Naive thymus-derived CD8-positive, alpha-beta T cell (primary cell): ENCODE results near the gene CABP2. TPM values are rescaled to one million over a fixed set of nuclear protein-coding genes. Genes with fewer than 3 reads are reported as not detected.
A peak's percentile ranks its signal among the peaks of the same experiment; 100 is the strongest.
"Not testable (repeated sequence)": the region's sequence is repeated elsewhere in the genome, so short reads cannot be mapped to it uniquely, and the experiment has no call there.

Source experiments
- ATAC-seq, 2 donors: fragments of 150-1000 bp; cut with Tn5 transposase in 1 of 2; sonication (Bioruptor Pico), chemical (Tn5 transposase) in 1 of 2; 1 replicate in 1 of 2; 2 replicates in 1 of 2; pipeline ENCODE4 v1.10.0; 2021; ENCODE audit warnings: mild to moderate bottlenecking in 2 of 2, moderate library complexity in 2 of 2
- POLR2A ChIA-PET: fragments of 350-600 bp; sonication (Branson Sonifier 250); formaldehyde crosslinking; loops from one replicate; lab custom pipeline; 2021; ENCODE audit warnings: antibody characterized with exemption; lab: Charles Lee
- DNase-seq, 10 donors: peaks; one replicate each; pipeline versions ENCODE4 v3.0.0 to v3.0.0-alpha.2; 2020 to 2022
- H3K27ac Mint-ChIP-seq, 10 donors: one replicate each; pipeline ENCODE4 v1.8.0; 2020 to 2022; ENCODE audit warnings: mild to moderate bottlenecking in 10 of 10, mixed read lengths in 10 of 10, moderate library complexity in 4 of 10, inconsistent platforms in 1 of 10
- H3K27me3 Mint-ChIP-seq, 5 donors: one replicate each; pipeline ENCODE4 v1.8.0; 2021 to 2022; ENCODE audit warnings: mixed read lengths in 5 of 5
- H3K36me3 Mint-ChIP-seq, 3 donors: one replicate each; pipeline ENCODE4 v1.8.0; 2020 to 2022; ENCODE audit warnings: mixed read lengths in 3 of 3, mild to moderate bottlenecking in 2 of 3, inconsistent platforms in 1 of 3
- H3K4me1 Mint-ChIP-seq, 4 donors: one replicate each; pipeline ENCODE4 v1.8.0; 2021 to 2022; ENCODE audit warnings: mixed read lengths in 4 of 4
- H3K4me3 Mint-ChIP-seq, 10 donors: one replicate each; pipeline ENCODE4 v1.8.0; 2020 to 2022; ENCODE audit warnings: mild to moderate bottlenecking in 10 of 10, mixed read lengths in 10 of 10, moderate library complexity in 6 of 10, inconsistent platforms in 1 of 10
- H3K9me3 Mint-ChIP-seq, 9 donors: one replicate each; pipeline ENCODE4 v1.8.0; 2020 to 2022; ENCODE audit warnings: mixed read lengths in 9 of 9, mild to moderate bottlenecking in 3 of 9, inconsistent platforms in 1 of 9, moderate library complexity in 1 of 9
- polyA plus RNA-seq, 3 donors: library from polyadenylated mRNA; unstranded; fragments of 300-500 nt; fragmentation: Illumina TruSeq; gene quantifications; one replicate each; pipeline ENCODE4 v1.2.3, GENCODE V29; 2021
- total RNA-seq, 8 experiments: library from RNA in 2 of 8; stranded (reverse) in 2 of 8; gene quantifications; one replicate each; pipeline ENCODE4 v1.2.3 and lab custom pipeline; 2021 to 2026

CABP2 gene
- total and polyA plus RNA-seq, 5 experiments from 2014 or later: not detected

DNA sequence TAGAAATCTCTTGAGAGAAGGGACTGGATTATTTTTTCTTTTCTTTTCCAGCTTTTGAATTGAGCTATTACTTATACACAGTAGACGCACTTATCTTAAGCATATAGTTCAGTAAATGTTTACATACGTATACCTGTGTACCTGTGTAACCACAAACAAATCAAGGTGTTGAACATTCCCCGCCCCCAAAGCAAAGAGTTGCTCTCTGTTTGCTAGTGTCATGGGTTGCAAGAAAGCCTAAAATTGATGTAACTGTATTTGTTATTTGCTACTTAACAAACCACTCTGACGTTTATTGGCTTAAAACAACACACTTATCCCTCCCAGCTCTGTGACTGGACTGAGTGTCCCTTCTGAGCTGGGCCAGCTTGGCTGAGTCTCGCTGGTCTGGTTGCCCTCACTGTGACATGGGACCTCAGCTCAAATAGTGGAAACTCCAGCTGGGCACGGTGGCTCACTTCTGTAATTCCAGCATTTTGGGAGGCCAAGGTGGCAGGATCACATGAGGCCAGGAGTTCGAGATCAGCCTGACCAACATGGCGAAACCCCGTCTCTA, 25.4 kb upstream of the CABP2 start:
- DNase-seq (no peak), ATAC-seq (no peak)
- no peaks in the 10 kb centered on the region for H3K36me3 Mint-ChIP-seq
- POLR2A ChIA-PET: interaction anchor here (0.6 kb wide), 1 partner anchor 241 kb away, joined by 3 read pairs; no protein-coding TSS in a partner anchor
- peaks cover 0 to 10% (median 0%) of the 10 kb centered on the region in 9 donors for H3K9me3 Mint-ChIP-seq
- no peak overlapping the region for H3K27ac Mint-ChIP-seq
- peaks cover 0 to 2% (median 0%) of the 10 kb centered on the region in 5 donors for H3K27me3 Mint-ChIP-seq
- no peaks in the 10 kb centered on the region for H3K4me1 Mint-ChIP-seq
- no peak overlapping the region for H3K4me3 Mint-ChIP-seq

DNA sequence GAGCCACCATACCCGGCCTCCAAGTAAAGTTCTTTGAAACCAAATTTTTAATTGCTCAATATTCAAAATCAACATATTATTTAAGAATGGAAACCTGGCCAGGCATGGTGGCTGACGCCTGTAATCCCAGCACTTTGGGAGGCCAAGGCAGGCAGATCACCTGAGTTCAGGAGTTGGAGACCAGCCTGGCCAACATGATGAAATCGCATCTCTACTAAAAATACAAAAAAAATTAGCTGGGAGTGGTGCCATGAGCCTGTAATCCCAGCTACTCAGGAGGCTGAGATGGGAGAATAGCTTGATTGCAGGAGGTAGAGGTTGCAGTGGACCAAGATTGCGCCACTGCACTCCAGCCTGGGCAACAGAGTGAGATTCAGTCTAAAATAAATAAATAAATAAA, 24.9 kb upstream of the CABP2 start:
- POLR2A ChIA-PET, ATAC-seq, H3K27me3 Mint-ChIP-seq, H3K27ac Mint-ChIP-seq, H3K4me1 Mint-ChIP-seq, H3K36me3 Mint-ChIP-seq, DNase-seq, H3K4me3 Mint-ChIP-seq: not testable (repeated sequence)
- H3K9me3 Mint-ChIP-seq: peaks cover 0 to 10% (median 0%) of the 10 kb centered on the region in 9 donors

DNA sequence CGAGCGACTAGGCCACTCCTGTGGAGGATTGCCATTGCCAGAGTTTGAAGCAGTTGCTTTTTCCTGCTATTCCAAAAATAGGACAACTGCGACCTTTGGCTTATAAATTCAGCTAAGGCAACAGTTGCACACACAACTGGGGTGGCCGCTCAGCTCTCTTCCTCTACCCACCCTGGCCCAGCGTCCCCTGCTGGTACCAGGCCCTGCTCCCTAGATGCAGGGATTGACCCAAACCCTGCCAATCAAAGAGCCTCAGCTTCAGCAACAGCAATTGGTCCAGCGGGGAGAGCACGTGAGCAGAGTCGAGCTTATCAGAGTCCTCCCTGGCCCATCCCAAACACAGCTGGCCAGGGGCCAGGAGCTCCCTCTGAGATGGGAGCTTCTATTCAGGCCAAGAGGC, 22.0 kb upstream of the CABP2 start:
- H3K4me1 Mint-ChIP-seq: no peaks in the 10 kb centered on the region

DNA sequence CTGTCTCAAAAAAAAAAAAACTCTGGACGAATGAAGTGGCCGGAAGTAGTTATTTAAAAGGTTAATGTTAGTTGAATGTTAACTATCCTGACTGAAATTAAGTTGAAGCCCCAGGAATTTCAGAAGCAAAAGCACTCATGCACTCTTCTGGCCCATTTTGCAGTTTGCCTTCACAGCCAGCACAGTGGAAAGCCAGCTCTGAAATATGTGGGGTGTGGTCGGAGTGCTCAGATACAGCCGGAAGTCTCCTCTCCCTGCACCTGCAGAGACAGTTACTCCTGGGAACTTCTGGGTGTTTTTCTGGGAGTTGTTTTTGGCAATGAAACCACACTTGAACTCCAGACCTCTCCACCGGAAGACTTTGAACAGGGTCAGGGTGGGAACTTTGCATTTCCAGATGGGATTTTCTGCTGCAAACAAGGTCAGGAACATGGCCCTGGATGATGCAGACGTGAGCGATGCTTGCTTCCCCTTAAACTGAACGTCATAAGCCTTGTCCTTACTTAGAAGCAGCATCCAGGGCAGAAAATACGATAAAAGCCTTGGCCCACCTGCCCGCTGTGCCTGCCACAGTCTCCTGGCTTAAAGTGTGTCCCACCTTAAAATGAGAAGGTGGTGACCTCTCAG, 21.5 kb upstream of the CABP2 start:
- ATAC-seq (no peak), DNase-seq (no peak)
- Mint-ChIP-seq H3K4me3 (no peak overlapping the region), H3K36me3 (no peaks in the 10 kb centered on the region), H3K27me3 (peaks cover 0 to 3% (median 0%) of the 10 kb centered on the region in 5 donors), H3K4me1 (no peaks in the 10 kb centered on the region), H3K9me3 (no peaks in the 10 kb centered on the region), H3K27ac (no peak overlapping the region)
- POLR2A ChIA-PET: interaction anchor here (0.6 kb wide), 1 partner anchor 265 kb away, joined by 3 read pairs; no protein-coding TSS in a partner anchor

More for the DNA sequence above, 22.0 kb upstream of the CABP2 start:
- no peaks in the 10 kb centered on the region for H3K36me3 Mint-ChIP-seq
- POLR2A ChIA-PET: interaction anchor here (0.6 kb wide), 1 partner anchor 266 kb away, joined by 3 read pairs; no protein-coding TSS in a partner anchor
- H3K9me3 Mint-ChIP-seq: peaks cover 0 to 2% (median 0%) of the 10 kb centered on the region in 9 donors
- H3K27me3 Mint-ChIP-seq: peaks cover 0 to 2% (median 0%) of the 10 kb centered on the region in 5 donors
- DNase-seq (no peak), ATAC-seq (no peak)
- no peak overlapping the region for H3K27ac Mint-ChIP-seq
- H3K4me3 Mint-ChIP-seq: no peak overlapping the region

DNA sequence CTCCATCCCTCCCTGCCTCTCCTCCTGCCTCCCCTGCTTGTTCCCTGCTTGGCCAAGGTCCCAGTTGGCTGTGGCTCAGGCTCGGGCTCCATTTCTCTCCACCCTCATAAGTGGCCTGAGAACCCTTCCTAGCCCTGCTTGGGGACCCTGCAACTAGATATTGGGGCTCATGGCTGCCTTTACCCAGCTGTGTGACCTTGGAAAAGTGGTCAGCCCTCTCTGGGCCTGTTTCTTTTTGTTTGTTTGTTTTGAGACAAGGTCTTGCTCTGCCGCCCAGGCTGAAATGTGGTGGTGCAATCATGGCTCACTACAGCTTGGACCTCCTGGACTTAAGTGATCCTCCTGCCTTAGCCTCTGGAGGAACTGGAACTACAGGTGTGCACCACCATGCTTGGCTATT, 20.3 kb upstream of the CABP2 start:
- Mint-ChIP-seq H3K9me3 (no peaks in the 10 kb centered on the region), H3K27me3 (peaks cover 0 to 3% (median 0%) of the 10 kb centered on the region in 5 donors), H3K27ac (peak overlapping the region in 1 of 10 donors; percentile 34), H3K4me3 (no peak overlapping the region), H3K4me1 (no peaks in the 10 kb centered on the region), H3K36me3 (no peaks in the 10 kb centered on the region)
- ATAC-seq: no peak
- POLR2A ChIA-PET: no interaction called here
- DNase-seq: no peak

DNA sequence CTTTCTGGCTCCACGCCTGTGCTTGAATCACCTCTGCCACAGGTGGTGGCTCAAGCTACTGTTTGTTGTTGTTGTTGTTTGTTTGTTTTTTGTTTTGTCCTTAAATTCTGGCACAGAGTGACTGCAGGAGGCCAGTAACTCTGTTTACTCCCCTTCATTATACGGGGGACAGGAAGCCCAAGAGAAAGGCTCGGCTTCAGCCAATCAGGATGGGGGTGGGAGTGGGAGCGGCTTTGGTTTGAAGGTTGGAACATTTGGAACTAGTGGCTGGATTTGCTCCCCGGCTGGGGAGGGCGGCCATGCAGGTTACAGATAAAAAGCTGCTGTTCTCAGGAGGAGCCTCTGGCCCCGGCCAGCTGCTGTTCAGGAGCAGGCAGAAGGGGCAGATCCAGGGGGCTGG, 19.7 kb upstream of the CABP2 start:
- Mint-ChIP-seq H3K27me3 (peaks cover 0 to 3% (median 2%) of the 10 kb centered on the region in 5 donors), H3K36me3 (no peaks in the 10 kb centered on the region), H3K9me3 (no peaks in the 10 kb centered on the region), H3K27ac (no peak overlapping the region), H3K4me3 (no peak overlapping the region), H3K4me1 (no peaks in the 10 kb centered on the region)
- ATAC-seq: no peak
- DNase-seq: no peak
- POLR2A ChIA-PET: no interaction called here

DNA sequence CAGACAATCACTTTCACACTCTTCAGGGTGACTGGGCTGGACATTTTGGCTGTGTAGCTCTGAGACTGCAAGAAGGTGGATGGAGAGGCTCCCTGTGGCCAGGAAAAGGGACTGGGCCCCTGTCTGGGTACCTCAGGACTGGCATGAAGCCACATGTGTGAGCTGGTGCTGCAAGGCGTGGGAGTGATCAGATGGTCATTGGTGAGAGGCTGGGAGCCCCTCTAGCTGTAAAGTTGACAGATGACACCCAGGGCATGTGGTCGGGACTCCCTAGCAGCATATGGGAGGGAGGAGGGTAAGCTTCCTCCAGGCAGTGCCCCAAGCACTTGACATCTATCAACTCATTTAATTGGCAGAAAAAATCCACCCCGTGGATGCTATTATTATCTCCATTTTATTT, 18.9 kb upstream of the CABP2 start:
- H3K27ac Mint-ChIP-seq: no peak overlapping the region
- no peaks in the 10 kb centered on the region for H3K9me3 Mint-ChIP-seq
- H3K4me1 Mint-ChIP-seq: no peaks in the 10 kb centered on the region
- H3K4me3 Mint-ChIP-seq: no peak overlapping the region
- ATAC-seq (no peak), DNase-seq (no peak)
- POLR2A ChIA-PET: no interaction called here
- no peaks in the 10 kb centered on the region for H3K36me3 Mint-ChIP-seq
- peaks cover 0 to 3% (median 2%) of the 10 kb centered on the region in 5 donors for H3K27me3 Mint-ChIP-seq

DNA sequence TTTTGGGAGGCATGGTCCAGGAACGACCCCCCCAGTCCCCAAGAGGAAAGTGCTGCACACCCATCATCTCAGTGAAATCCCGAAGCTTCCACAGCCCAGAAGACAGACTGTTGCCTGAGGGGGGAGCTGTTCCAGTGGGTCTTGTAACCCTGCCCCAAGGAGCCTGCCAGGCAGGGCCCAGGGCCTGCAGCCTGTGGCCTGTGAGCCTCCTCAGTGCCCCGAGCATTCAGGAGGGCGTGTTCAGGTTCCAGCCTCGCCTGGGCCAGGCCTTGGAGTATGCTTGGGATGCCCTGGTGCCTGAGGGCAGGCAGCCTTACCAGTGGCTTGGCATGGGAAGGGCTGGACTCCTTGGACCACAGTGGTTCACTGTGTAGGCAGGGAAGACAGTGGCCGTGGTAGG, 18.0 kb upstream of the CABP2 start:
- POLR2A ChIA-PET: no interaction called here
- no peak for DNase-seq
- H3K4me1 Mint-ChIP-seq: no peaks in the 10 kb centered on the region
- H3K36me3 Mint-ChIP-seq: no peaks in the 10 kb centered on the region
- no peak for ATAC-seq
- no peak overlapping the region for H3K4me3 Mint-ChIP-seq
- peaks cover 0 to 3% (median 0%) of the 10 kb centered on the region in 5 donors for H3K27me3 Mint-ChIP-seq
- H3K9me3 Mint-ChIP-seq: peaks cover 0 to 1% (median 0%) of the 10 kb centered on the region in 9 donors
- H3K27ac Mint-ChIP-seq: peak overlapping the region in 1 of 10 donors; percentile 87

DNA sequence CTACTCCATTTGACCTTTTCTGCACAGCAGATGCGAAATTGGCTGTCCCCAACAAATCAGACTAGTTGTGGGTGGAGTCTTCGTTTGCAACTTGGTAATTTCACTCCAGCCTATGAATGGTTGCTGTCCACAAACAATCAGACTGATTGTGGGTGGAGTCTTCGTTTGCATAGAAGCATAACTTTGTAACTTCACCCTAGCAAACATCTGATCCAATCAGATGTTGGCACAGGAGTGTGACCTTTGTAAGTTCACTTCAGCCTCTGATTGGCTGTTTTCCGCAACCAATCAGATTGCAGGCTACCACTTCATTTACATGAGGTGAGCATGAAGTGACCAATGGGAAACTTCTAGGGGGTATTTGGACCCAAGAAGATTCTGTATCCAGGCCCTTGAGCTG, 16.3 kb upstream of the CABP2 start:
- no peaks in the 10 kb centered on the region for H3K4me1 Mint-ChIP-seq

DNA sequence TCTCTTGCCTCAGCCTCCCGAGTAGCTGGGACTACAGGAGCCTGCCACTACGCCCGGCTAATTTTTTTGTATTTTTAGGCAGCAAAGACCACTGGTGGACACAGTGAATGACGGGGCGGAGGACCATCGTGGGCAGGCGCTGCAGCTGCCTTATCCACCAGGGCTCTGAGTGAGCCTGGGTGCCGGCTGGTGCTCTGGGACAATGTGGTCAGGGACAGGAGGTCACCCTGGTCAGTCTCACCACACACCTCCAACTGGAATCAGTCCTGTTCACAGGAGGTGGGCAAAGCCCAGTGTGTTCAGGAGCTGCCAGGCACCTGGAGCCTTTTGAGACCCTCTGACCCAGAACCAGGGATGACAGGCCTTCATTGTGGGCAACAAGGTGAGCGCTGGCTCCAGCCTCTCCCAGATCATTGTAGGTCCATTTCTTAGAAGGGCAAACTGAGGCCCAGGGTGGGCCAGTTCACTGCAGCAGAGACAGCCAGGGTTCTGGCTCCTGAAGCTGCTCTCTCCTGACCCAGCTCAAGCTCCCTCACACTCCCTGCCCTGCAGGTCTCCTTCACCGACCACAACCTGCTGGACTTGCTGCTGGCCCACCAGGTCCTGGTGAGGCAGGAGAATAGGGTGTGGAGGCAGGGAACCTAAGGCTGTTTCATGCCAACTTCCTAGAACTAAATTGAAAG, 15.7 kb upstream of the CABP2 start:
- H3K27ac Mint-ChIP-seq: no peak overlapping the region
- peaks cover 0 to 3% (median 0%) of the 10 kb centered on the region in 5 donors for H3K27me3 Mint-ChIP-seq
- peaks cover 0 to 8% (median 3%) of the 10 kb centered on the region in 3 donors for H3K36me3 Mint-ChIP-seq
- peaks cover 0 to 9% (median 3%) of the 10 kb centered on the region in 9 donors for H3K9me3 Mint-ChIP-seq
- POLR2A ChIA-PET: interaction anchor here (0.7 kb wide), 1 partner anchor 71 kb away, joined by 3 read pairs; no protein-coding TSS in a partner anchor
- H3K4me1 Mint-ChIP-seq: no peaks in the 10 kb centered on the region
- DNase-seq (no peak), ATAC-seq (no peak)
- no peak overlapping the region for H3K4me3 Mint-ChIP-seq

More for the DNA sequence above, 16.3 kb upstream of the CABP2 start:
- Mint-ChIP-seq H3K27ac (no peak overlapping the region), H3K36me3 (peaks cover 0 to 2% (median 2%) of the 10 kb centered on the region in 3 donors), H3K27me3 (peaks cover 0 to 3% (median 0%) of the 10 kb centered on the region in 5 donors), H3K4me3 (no peak overlapping the region), H3K9me3 (peaks cover 0 to 5% (median 1%) of the 10 kb centered on the region in 9 donors)
- POLR2A ChIA-PET: no interaction called here
- DNase-seq (no peak), ATAC-seq (no peak)

DNA sequence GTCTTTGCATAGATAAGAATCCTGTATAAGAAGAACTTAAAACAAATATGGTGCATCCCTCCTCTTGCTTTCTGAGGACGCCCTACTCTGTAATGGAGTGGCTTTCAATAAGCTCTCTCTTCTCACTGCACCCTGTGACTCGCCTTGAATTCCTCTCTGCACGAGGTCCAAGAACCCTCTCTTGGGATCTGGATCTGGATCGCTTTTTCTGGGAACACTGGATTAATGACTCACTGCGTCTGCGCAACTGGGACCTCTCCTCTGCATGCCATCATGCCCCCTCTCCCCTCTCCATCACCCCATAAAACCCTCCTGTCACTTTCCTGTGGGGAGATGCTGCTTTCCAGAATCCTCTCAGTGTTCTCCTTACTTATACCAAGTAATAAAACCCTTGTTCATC, 15.1 kb upstream of the CABP2 start:
- H3K27ac Mint-ChIP-seq: no peak overlapping the region
- peaks cover 0 to 14% (median 7%) of the 10 kb centered on the region in 9 donors for H3K9me3 Mint-ChIP-seq
- no peak overlapping the region for H3K4me3 Mint-ChIP-seq
- H3K4me1 Mint-ChIP-seq: no peaks in the 10 kb centered on the region
- peaks cover 0 to 11% (median 3%) of the 10 kb centered on the region in 3 donors for H3K36me3 Mint-ChIP-seq
- no peak for DNase-seq
- no peak for ATAC-seq
- POLR2A ChIA-PET: interaction anchor here (0.7 kb wide), 1 partner anchor 70 kb away, joined by 3 read pairs; no protein-coding TSS in a partner anchor
- H3K27me3 Mint-ChIP-seq: peaks cover 0 to 3% (median 0%) of the 10 kb centered on the region in 5 donors

DNA sequence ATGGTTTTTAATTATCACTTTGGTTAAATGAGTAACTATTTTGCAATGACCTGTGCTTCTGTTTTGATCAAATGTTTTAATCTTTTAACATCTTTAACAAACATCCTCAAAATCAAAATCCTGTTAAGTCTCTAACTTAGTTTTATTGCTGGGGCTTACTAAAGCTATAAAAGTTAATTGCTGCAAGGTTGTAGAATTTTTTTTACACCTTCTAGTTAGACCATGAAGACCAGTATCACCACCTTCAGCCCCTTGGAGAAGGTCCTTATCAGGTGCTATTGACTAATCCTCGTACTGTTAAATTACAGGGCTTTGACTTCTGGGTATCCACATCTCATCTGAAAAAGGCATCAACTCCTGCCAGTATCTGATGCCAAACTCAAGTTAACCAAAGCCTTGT, 12.3 kb upstream of the CABP2 start:
- peaks cover 0 to 20% (median 7%) of the 10 kb centered on the region in 9 donors for H3K9me3 Mint-ChIP-seq
- ATAC-seq (no peak), DNase-seq (no peak)
- no peak overlapping the region for H3K4me3 Mint-ChIP-seq
- H3K4me1 Mint-ChIP-seq: no peaks in the 10 kb centered on the region
- H3K27ac Mint-ChIP-seq: no peak overlapping the region
- H3K27me3 Mint-ChIP-seq: peaks cover 0 to 5% (median 0%) of the 10 kb centered on the region in 5 donors
- POLR2A ChIA-PET: no interaction called here
- H3K36me3 Mint-ChIP-seq: peaks cover 0 to 11% (median 3%) of the 10 kb centered on the region in 3 donors
